Measurements from ENCODE around the gene ZNF683.
"Not testable (repeated sequence)": the region's sequence is repeated elsewhere in the genome, so short reads cannot be mapped to it uniquely, and the experiment has no call there.

Gene ZNF683

GRCh38 chr1:26335774-26336476 lies 36.6 kb downstream of the ZNF683 start:
- DNase-seq = no peak

DNA sequence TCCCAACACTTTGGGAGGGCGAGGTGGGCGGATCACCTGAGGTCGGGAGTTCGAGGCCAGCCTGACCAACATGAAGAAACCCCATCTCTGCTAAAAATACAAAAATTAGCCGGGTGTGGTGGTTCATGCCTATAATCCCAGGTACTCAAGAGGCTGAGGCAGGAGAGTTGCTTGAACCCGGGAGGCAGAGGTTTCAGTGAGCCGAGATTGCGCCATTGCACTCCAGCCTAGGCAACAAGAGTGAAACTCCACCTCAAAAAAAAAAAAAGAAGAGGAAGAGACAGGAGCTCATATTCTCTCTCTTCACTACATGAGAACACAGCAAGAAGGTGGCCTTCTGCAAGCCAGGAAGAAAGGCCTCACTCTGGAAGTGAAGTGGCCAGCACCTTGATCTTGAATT lies 39.2 kb downstream of the ZNF683 start:
- not testable (repeated sequence) for DNase-seq

- DNase-seq = peak; percentile 57
These were observed 42.3 kb downstream of the ZNF683 start for GRCh38 chr1:26330276-26330675.

DNA sequence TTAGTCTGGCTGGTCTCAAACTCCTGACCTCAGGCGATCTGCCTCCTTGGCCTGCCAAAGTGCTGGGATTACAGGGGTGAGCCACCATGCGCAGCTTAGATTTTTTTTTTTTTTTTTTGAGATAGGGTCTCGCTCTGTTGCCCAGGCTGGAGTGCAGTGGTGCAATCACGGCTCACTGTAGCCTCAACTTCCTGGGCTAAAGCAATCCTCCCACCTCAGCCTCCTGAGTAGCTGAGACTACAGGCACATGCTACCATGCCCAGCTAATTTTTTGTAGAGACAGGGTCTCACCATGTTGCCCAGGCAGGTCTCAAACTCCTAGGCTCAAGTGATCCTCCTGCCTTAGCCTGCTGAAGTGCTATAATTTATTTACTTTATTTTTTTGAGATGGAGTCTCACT lies 43.2 kb downstream of the ZNF683 start:
- not testable (repeated sequence) for DNase-seq

- no peak for DNase-seq
These were observed 44.0 kb downstream of the ZNF683 start for GRCh38 chr1:26328597-26328996.

- DNase-seq = no peak
These were observed 44.6 kb downstream of the ZNF683 start for GRCh38 chr1:26327956-26328362.

GRCh38 chr1:26324550-26324949 lies 48.0 kb downstream of the ZNF683 start:
- DNase-seq = no peak

DNA sequence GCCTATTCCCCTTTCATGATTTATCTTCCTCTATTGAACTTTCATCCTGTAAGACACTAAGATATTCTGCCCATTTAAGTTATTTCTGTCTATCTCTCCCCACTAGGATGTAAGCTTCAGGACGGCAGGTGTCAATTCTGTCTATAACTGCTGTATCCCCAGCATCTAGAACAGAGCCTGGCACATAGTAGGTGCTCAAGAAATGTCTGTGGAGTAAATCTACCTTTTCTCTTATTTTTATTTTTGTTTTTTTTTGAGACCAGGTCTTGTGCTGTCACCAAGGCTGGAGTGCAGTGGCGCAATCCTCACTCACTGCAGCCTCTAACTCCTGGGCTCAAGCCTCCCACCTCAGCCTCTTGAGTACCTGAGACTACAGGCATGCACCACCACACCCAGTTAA lies 49.2 kb downstream of the ZNF683 start:
- no peak for DNase-seq

GRCh38 chr1:26322042-26322331 lies 50.6 kb downstream of the ZNF683 start:
- no peak for DNase-seq

- DNase-seq = peak; percentile 95
These were observed 51.1 kb downstream of the ZNF683 start for GRCh38 chr1:26321315-26322041.

DNA sequence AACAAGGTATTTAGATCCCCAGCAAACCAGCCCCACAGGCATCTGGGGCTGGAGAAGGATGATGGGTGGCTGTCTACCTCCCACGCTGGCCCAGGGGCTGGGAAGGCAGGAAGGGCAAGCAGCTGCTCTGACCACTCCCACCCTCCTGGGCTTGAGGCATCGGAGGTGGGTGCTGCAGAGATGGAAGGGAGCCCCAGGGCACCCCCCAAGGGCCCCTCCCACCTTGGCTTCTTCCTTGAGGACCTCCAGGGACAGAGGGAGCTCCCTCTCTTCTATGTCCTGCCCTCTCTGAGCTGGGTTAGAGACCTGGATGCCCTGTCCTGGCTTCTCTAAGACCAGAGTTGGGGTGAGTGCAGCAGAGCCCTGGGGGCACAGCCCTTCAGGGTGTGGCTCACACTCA lies 51.7 kb downstream of the ZNF683 start:
- DNase-seq = no peak

- peak; percentile 38 for DNase-seq
These were observed 54.0 kb downstream of the ZNF683 start for GRCh38 chr1:26318338-26319064.

DNA sequence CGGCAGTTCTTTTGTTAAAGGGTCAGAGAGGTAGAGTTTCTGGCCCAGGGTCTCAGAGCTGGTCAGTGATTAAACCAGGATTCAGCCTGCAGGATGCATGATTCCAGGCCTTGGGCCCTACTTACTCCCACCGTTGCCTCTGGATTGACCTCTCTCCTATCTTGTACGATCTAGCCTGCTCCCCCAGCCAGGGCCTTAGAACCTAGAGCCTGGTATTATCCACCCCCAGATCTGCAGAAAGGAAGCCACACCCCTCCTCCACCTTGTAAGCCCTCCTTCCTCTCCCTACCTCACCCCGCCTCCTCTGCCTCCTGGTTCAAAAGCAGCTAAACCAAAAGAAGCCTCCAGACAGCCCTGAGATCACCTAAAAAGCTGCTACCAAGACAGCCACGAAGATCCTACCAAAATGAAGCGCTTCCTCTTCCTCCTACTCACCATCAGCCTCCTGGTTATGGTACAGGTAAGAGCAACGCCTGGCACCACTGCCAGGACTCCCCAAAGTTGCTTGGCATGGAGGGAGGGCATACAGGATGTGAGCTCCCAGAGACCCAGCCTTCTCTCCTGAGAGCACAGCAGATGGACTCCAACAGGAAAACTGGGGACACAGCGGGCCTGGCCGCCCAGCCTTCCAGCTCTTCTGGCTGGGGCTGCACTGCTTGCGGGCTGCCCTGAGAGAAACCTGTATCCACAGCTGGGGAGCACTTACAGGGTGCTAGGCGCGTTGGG lies 54.8 kb downstream of the ZNF683 start, which contains the start of gene CD52:
Gene CD52, plus strand, starts transcription at position 347 of the 726 bp plus-strand sequence. Its CDS starts 60 bp downstream, at position 407.
- DNase-seq = peak; percentile 55

DNA sequence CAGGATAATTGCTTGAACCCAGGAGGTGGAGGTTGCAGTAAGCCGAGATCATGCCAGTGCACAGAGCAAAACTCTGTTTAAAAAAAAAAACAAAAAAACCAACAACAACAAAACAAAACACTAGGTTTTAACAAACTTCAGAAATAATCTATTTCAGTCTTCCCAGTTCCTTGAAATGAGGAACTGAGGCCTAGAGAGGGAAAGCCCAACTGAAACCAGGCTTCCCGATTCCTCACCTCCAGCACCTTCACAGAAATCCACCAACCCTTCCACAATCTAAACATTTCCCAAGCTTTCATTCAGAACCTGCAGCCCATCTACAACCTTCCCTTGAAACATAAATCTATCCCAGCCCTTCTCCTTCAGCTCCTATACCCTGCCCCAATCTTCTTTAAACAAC lies 55.4 kb downstream of the ZNF683 start:
- DNase-seq = no peak

GRCh38 chr1:26315874-26316850 lies 56.4 kb downstream of the ZNF683 start:
- no peak for DNase-seq

DNA sequence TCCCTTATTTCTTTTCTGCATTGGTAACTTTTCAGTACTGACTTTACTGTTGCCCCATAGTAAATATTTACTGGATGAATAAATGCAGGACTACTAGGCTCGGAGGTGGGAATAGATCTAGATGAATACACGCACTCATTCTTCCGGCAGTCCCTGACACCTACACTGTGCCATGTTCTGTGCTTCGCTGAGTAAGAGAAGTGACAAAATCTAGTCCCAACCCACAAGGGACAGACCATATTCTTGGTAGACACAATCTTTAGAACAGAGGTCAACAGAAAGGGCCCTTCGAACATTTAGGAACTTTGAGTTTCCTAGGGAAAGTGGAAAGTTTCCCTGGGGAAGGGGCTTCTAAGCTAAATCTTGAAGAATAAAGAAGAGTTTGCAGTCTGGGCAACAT lies 58.0 kb downstream of the ZNF683 start:
- DNase-seq = no peak
